IMR-90 (cell line): ENCODE measurements around the gene WNK1.

Experiments
- BHLHE40 ChIP-seq: fragments of 150-350 bp; IDR thresholded peaks from 2 replicates; pipeline ENCODE4 v1.6.1; 2016; ENCODE audit warnings: mild to moderate bottlenecking, low read depth, low read length
- CEBPB ChIP-seq: IDR thresholded peaks from 2 replicates; pipeline ENCODE4 v1.6.1; 2012; ENCODE audit warnings: low read depth, low read length, improper control_type of control experiment
- CTCF ChIP-seq: conservative IDR thresholded peaks from 2 replicates; pipeline ENCODE4 v1.5.1; 2012; ENCODE audit warnings: mild to moderate bottlenecking, low read depth, low read length, improper control_type of control experiment
- ELK1 ChIP-seq: fragments of 150-350 bp; IDR thresholded peaks from 2 replicates; pipeline ENCODE4 v1.6.1; 2016; ENCODE audit warnings: low read depth, mild to moderate bottlenecking, low read length, moderate library complexity, borderline replicate concordance
- FOS ChIP-seq: fragments of 150-350 bp; IDR thresholded peaks from 2 replicates; pipeline ENCODE4 v1.6.1; 2016; ENCODE audit warnings: low read depth, low read length
- RFX5 ChIP-seq: IDR thresholded peaks from 2 replicates; pipeline ENCODE4 v1.8.0; 2012; ENCODE audit warnings: low read depth, mild to moderate bottlenecking, low read length, moderate library complexity

GRCh38 chr12:818733-819132 is 66.4 kb downstream of the WNK1 start:
- no peak for TF ChIP-seq RFX5
- no peak for TF ChIP-seq FOS
- no peak; the same call in 1 of the 2 replicates for TF ChIP-seq CTCF
- no peak for TF ChIP-seq CEBPB
- no peak for TF ChIP-seq ELK1
- no peak for TF ChIP-seq BHLHE40
